ENCODE data around the gene TUBA1C.

DNA sequence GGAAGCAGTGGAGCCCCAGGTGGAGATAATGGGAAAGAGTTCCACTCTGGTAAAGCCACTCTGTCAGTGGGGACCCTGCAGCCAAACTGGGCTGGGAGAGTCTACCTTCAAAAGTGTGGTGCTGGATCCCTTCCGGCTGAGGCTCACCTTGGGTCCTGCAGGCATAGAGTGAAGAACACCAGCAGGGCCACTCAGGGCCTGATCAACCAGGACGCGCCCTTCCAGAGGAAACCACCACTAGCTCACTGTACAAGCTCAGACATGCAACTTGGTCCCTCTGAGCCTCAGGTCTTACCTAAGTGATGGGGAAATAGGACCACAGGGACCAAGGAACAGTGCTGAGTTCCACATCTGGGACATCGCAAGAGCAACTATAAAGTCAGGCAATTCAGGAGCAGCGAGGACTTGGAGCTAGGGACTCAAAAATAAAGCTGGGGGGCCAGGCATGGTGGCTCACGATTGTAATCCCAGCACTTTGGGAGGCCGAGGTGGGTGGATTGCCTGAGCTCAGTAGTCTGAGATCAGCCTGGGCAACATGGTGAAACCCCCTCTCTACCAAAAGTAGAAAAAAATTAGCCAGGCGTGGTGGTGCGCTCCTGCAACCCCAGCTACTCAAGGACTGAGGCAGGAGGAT is 24.2 kb downstream of the TUBA1C start:
- TF ChIP-seq, protein P1, sequence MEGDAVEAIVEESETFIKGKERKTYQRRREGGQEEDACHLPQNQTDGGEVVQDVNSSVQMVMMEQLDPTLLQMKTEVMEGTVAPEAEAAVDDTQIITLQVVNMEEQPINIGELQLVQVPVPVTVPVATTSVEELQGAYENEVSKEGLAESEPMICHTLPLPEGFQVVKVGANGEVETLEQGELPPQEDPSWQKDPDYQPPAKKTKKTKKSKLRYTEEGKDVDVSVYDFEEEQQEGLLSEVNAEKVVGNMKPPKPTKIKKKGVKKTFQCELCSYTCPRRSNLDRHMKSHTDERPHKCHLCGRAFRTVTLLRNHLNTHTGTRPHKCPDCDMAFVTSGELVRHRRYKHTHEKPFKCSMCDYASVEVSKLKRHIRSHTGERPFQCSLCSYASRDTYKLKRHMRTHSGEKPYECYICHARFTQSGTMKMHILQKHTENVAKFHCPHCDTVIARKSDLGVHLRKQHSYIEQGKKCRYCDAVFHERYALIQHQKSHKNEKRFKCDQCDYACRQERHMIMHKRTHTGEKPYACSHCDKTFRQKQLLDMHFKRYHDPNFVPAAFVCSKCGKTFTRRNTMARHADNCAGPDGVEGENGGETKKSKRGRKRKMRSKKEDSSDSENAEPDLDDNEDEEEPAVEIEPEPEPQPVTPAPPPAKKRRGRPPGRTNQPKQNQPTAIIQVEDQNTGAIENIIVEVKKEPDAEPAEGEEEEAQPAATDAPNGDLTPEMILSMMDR (IDR thresholded peaks at IDR 0.05), result no peak
- no peak for TF ChIP-seq POLR2A (IDR thresholded peaks at IDR 0.05)
